Stimulated activated naive CD4-positive, alpha-beta T cell (primary cell): Measurements from ENCODE around the gene KLHL18.
"Not testable (repeated sequence)": the region's sequence is repeated elsewhere in the genome, so short reads cannot be mapped to it uniquely, and the experiment has no call there.

Experiments used
- DNase-seq, 6 experiments: peaks; one replicate each; lab custom pipeline; 2025; lab: John Stamatoyannopoulos, UW

Gene KLHL18

GRCh38 chr3:47274652-47275051, 8.1 kb upstream of the KLHL18 start:
- DNase-seq, result no peak

- no peak for DNase-seq
These were observed 6.2 kb upstream of the KLHL18 start for GRCh38 chr3:47276558-47276957.

GRCh38 chr3:47280519-47280918, 2.2 kb upstream of the KLHL18 start:
- no peak for DNase-seq

- no peak for DNase-seq
These were observed 421 bp downstream of the KLHL18 start for GRCh38 chr3:47283193-47283537.

- DNase-seq, result peak in 2 of 6 experiments; percentile 4 to 43
These were observed 1.0 kb downstream of the KLHL18 start for GRCh38 chr3:47283591-47284364.

GRCh38 chr3:47288966-47289910, 6.5 kb downstream of the KLHL18 start:
- DNase-seq, result no peak

- no peak for DNase-seq
These were observed 8.5 kb downstream of the KLHL18 start for GRCh38 chr3:47291158-47291753.

- not testable (repeated sequence) for DNase-seq
These were observed 9.1 kb downstream of the KLHL18 start for GRCh38 chr3:47291754-47292420.

- no peak for DNase-seq
These were observed 11.1 kb downstream of the KLHL18 start for GRCh38 chr3:47293822-47294221.

GRCh38 chr3:47294392-47294791, 11.6 kb downstream of the KLHL18 start:
- DNase-seq, result no peak

GRCh38 chr3:47295322-47295721, 12.6 kb downstream of the KLHL18 start:
- no peak for DNase-seq

- no peak for DNase-seq
These were observed 13.2 kb downstream of the KLHL18 start for GRCh38 chr3:47295976-47296375.

GRCh38 chr3:47296562-47297302, 14.0 kb downstream of the KLHL18 start:
- DNase-seq, result no peak

GRCh38 chr3:47298439-47298838, 15.7 kb downstream of the KLHL18 start:
- DNase-seq, result no peak

GRCh38 chr3:47299381-47300318, 16.9 kb downstream of the KLHL18 start:
- DNase-seq, result no peak

- DNase-seq, result no peak
These were observed 18.7 kb downstream of the KLHL18 start for GRCh38 chr3:47301456-47301855.

GRCh38 chr3:47306022-47306421, 23.3 kb downstream of the KLHL18 start:
- no peak for DNase-seq

- not testable (repeated sequence) for DNase-seq
These were observed 26.5 kb downstream of the KLHL18 start for GRCh38 chr3:47309231-47309630.

GRCh38 chr3:47310391-47310790, 27.6 kb downstream of the KLHL18 start:
- DNase-seq, result no peak

GRCh38 chr3:47313341-47314055, 30.8 kb downstream of the KLHL18 start:
- no peak for DNase-seq
